Measurements from ENCODE around the gene PRKAR2B. TPM values are rescaled to one million over a fixed set of nuclear protein-coding genes. Genes with fewer than 3 reads are reported as not detected.
"Not testable (repeated sequence)": the region's sequence is repeated elsewhere in the genome, so short reads cannot be mapped to it uniquely, and the experiment has no call there.

PRKAR2B gene
- total RNA-seq, 1 donor from 2014 or later: 1.0 TPM

DNA sequence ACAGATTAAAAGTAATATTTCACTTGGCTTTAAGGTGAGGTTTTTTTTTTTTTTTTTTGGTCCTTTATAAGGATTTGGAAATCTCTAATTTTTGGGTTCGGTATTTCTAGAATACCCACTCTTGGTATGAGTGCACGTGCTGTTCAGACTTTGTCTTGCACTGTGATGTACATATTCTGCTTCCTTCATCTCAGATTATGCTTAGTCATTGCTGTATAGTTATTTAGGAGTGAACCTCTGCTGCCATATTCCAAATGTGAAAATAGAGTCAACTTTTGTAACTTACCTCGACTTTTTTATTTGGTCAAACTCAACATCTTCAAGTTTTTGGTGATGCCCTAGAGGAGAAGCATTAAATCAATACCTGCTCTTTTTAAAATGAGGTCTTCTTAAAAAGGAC lies 84.2 kb downstream of the PRKAR2B start:
- Mint-ChIP-seq H3K36me3 (ENCODE audit: low read depth) (no peaks in the 10 kb centered on the region), H3K27me3 (ENCODE audit: insufficient read depth) (no peaks in the 10 kb centered on the region), H3K4me3 (no peak overlapping the region)

DNA sequence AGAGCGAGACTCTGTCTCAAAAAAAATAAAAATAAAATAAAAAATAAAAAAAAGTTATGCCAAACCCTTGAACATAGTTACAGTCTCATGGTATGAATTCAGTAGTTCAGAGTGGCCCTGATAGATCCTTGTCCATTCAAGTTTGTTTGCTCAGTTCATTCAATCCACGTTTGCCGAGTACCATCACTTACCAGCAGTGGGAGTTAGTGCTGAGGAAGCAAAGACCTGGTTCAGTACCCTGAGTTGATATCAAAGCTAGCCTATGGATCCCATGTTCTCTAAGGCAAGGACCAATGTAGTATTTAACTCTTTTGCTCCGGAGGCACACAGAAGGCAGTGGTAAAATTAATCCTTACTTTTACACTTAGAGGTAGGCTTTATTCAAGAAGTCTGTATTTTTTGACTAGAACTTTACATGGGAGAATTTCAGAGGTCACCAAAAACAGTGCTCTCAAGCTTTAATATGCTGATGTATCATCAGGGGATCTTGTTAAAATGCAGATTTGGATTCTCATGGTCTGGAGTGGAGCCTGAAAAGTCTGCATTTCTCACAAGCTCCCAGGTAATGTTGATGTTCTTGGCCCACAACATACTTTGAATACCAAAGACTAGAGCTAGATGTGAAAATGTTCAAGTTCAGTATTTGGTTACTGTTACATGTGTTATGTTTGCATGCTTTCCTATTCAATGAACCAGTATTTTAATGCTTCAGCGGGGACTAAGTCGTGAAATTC lies 86.1 kb downstream of the PRKAR2B start:
- intact Hi-C loops (cut with micrococcal nuclease): no loop called here
- H3K9me3 Mint-ChIP-seq: no peaks in the 10 kb centered on the region
- peaks cover 14% of the 10 kb centered on the region for H3K4me1 Mint-ChIP-seq (ENCODE audit: low read depth)
- H3K4me3 Mint-ChIP-seq: no peak overlapping the region
- H3K36me3 Mint-ChIP-seq (ENCODE audit: low read depth): no peaks in the 10 kb centered on the region
- H3K27ac Mint-ChIP-seq: no peak overlapping the region
- peaks cover 10% of the 10 kb centered on the region for H3K27me3 Mint-ChIP-seq (ENCODE audit: insufficient read depth)
- no peak for DNase-seq (ENCODE audit: low spot score)

More for the DNA sequence above, 84.2 kb downstream of the PRKAR2B start:
- DNase-seq (ENCODE audit: low spot score): no peak
- intact Hi-C loops (cut with micrococcal nuclease): no loop called here
- Mint-ChIP-seq H3K27ac (no peak overlapping the region), H3K4me1 (ENCODE audit: low read depth) (peaks cover 22% of the 10 kb centered on the region), H3K9me3 (no peaks in the 10 kb centered on the region)

DNA sequence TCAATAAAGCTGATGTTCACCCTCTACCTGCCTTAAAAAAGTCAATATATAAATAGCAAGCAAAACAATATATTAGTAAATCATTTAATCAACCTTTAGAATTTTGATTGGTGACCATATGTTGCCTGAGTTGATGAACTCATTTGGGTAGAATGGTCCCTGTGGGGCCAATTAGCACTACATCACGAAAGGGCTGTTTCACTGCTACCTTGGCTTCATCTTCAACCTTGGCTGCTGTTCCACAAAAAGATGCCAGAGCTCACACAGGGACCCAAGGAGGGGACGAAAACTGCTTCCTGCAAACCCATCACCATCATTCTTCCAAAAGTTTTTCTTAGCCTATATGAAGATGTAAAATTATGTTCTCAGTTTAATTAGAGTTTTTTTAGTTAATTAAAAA lies 88.9 kb downstream of the PRKAR2B start:
- H3K27me3 Mint-ChIP-seq (ENCODE audit: insufficient read depth): peaks cover 25% of the 10 kb centered on the region
- H3K27ac Mint-ChIP-seq: no peak overlapping the region
- no peaks in the 10 kb centered on the region for H3K4me1 Mint-ChIP-seq (ENCODE audit: low read depth)
- no peak overlapping the region for H3K4me3 Mint-ChIP-seq
- no peaks in the 10 kb centered on the region for H3K9me3 Mint-ChIP-seq
- DNase-seq (ENCODE audit: low spot score): no peak
- H3K36me3 Mint-ChIP-seq (ENCODE audit: low read depth): no peaks in the 10 kb centered on the region
- intact Hi-C loops (cut with micrococcal nuclease): no loop called here

GRCh38 chr7:107138696-107139420 lies 94.4 kb downstream of the PRKAR2B start:
- no peaks in the 10 kb centered on the region for H3K36me3 Mint-ChIP-seq (ENCODE audit: low read depth)
- no peak for DNase-seq (ENCODE audit: low spot score)
- H3K4me1 Mint-ChIP-seq (ENCODE audit: low read depth): no peaks in the 10 kb centered on the region
- H3K27ac Mint-ChIP-seq: no peak overlapping the region
- H3K27me3 Mint-ChIP-seq (ENCODE audit: insufficient read depth): peaks cover 33% of the 10 kb centered on the region
- no peaks in the 10 kb centered on the region for H3K9me3 Mint-ChIP-seq
- intact Hi-C loops (cut with micrococcal nuclease): no loop called here
- H3K4me3 Mint-ChIP-seq: no peak overlapping the region

DNA sequence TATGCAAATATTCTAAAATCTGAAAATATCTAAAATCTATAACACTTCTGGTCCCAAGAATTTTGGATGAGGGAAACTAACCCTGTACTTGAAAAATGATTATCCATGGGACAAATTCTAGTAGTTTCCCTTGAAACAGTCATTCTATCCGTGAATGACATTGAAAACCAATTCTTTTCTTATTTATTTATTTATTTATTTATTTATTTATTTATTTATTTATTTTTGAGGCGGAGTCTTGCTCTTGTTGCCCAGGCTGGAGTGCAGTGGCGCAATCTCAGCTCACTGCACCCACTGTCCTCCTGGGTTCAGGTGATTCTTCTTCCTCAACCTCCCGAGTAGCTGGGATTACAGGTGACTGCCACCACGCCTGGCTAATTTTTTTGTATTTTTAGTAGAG lies 99.4 kb downstream of the PRKAR2B start:
- intact Hi-C loops (cut with micrococcal nuclease); H3K4me1 Mint-ChIP-seq (ENCODE audit: low read depth); H3K9me3 Mint-ChIP-seq; H3K4me3 Mint-ChIP-seq; H3K36me3 Mint-ChIP-seq (ENCODE audit: low read depth); H3K27ac Mint-ChIP-seq; DNase-seq (ENCODE audit: low spot score): not testable (repeated sequence)
- H3K27me3 Mint-ChIP-seq (ENCODE audit: insufficient read depth): peaks cover 12% of the 10 kb centered on the region

- no peaks in the 10 kb centered on the region for H3K4me1 Mint-ChIP-seq (ENCODE audit: low read depth)
- H3K27me3 Mint-ChIP-seq (ENCODE audit: insufficient read depth): peaks cover 5% of the 10 kb centered on the region
- intact Hi-C loops (cut with micrococcal nuclease): loop anchor here (5.0 kb wide), 2 partner anchors 732 to 1002 kb away; no protein-coding TSS in a partner anchor
- H3K4me3 Mint-ChIP-seq: no peak overlapping the region
- DNase-seq (ENCODE audit: low spot score): no peak
- H3K27ac Mint-ChIP-seq: no peak overlapping the region
- H3K9me3 Mint-ChIP-seq: no peaks in the 10 kb centered on the region
- H3K36me3 Mint-ChIP-seq (ENCODE audit: low read depth): no peaks in the 10 kb centered on the region
Measured at GRCh38 chr7:107145067-107145838, 100.7 kb downstream of the PRKAR2B start.

DNA sequence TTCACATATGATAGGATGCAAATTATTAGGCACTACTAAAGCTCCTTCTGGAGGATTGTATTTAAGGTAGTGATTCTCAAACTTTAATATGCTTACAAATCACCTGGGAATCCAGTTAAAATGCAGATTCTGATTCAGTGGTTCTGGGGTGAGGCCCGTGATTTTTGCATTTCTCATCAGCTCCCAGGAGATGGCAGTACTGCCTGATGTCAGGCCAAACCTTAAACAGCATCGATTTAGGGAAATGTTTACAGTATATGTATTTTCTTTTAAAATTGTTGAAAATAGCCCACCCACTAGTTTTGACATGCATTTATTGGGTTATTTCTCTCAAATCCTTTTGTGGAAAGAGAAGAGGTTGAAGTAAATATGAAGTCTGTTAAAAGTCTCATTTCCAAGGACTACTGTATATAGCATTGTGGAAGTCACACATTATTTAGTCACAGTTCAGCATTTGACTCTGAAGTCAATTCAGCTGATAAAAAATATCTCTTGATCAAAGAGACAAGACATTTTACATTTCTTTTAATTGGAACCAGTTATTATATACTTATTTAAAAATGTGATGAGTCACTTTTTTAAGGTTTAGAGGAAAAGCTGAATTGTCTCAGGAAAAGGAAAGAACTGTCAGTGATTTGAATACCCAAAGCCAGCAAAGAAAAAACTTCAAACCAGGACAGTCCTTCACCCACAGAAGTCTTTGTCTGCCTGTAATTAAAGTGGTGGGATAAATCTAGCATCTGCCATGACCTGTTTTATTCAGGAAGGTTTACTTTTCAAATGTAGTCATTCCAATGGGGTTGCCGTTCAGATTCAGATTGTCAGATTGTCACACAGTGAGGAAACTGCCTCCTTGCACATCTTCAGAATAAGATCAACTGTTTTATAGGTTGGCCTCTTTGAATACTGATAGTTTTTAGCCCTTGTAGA lies 103.2 kb downstream of the PRKAR2B start:
- no peak overlapping the region for H3K4me3 Mint-ChIP-seq
- no peaks in the 10 kb centered on the region for H3K9me3 Mint-ChIP-seq
- no peaks in the 10 kb centered on the region for H3K4me1 Mint-ChIP-seq (ENCODE audit: low read depth)
- intact Hi-C loops (cut with micrococcal nuclease): loop anchor here (1.0 to 5.0 kb wide), 4 partner anchors 354 to 1000 kb away; no protein-coding TSS in a partner anchor
- H3K36me3 Mint-ChIP-seq (ENCODE audit: low read depth): no peaks in the 10 kb centered on the region
- DNase-seq (ENCODE audit: low spot score): no peak
- peaks cover 5% of the 10 kb centered on the region for H3K27me3 Mint-ChIP-seq (ENCODE audit: insufficient read depth)
- H3K27ac Mint-ChIP-seq: no peak overlapping the region

- peaks cover 5% of the 10 kb centered on the region for H3K27me3 Mint-ChIP-seq (ENCODE audit: insufficient read depth)
- no peaks in the 10 kb centered on the region for H3K9me3 Mint-ChIP-seq
- no peak overlapping the region for H3K4me3 Mint-ChIP-seq
- DNase-seq (ENCODE audit: low spot score): no peak
- H3K36me3 Mint-ChIP-seq (ENCODE audit: low read depth): no peaks in the 10 kb centered on the region
- no peak overlapping the region for H3K27ac Mint-ChIP-seq
- no peaks in the 10 kb centered on the region for H3K4me1 Mint-ChIP-seq (ENCODE audit: low read depth)
- intact Hi-C loops (cut with micrococcal nuclease): loop anchor here (5.0 kb wide), 2 partner anchors 729 to 999 kb away; no protein-coding TSS in a partner anchor
Measured at GRCh38 chr7:107148721-107149120, 104.2 kb downstream of the PRKAR2B start.

DNA sequence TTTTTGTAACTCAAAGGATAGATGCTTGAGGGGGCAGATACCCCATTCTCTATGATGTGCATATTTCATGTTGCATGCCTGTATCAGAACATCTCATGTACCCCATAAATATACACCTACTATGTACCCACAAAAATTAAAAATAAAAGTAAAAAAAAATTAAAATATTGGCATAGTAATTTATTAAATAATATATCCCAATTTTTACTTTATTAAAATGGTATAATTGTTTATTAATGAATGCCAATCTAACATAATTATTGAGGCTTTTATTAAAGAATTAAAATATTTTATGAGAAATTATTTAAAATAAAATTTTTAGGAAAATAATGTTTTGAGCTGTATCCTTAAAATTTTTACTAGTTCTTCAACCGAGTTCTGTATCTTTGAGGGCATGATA lies 105.4 kb downstream of the PRKAR2B start:
- no peaks in the 10 kb centered on the region for H3K36me3 Mint-ChIP-seq (ENCODE audit: low read depth)
- no peaks in the 10 kb centered on the region for H3K9me3 Mint-ChIP-seq
- intact Hi-C loops (cut with micrococcal nuclease): loop anchor here (1.0 to 10.0 kb wide), 7 partner anchors 17 to 997 kb away; no protein-coding TSS in a partner anchor
- H3K4me3 Mint-ChIP-seq: no peak overlapping the region
- H3K27ac Mint-ChIP-seq: no peak overlapping the region
- peaks cover 5% of the 10 kb centered on the region for H3K27me3 Mint-ChIP-seq (ENCODE audit: insufficient read depth)
- no peak for DNase-seq (ENCODE audit: low spot score)
- no peaks in the 10 kb centered on the region for H3K4me1 Mint-ChIP-seq (ENCODE audit: low read depth)

DNA sequence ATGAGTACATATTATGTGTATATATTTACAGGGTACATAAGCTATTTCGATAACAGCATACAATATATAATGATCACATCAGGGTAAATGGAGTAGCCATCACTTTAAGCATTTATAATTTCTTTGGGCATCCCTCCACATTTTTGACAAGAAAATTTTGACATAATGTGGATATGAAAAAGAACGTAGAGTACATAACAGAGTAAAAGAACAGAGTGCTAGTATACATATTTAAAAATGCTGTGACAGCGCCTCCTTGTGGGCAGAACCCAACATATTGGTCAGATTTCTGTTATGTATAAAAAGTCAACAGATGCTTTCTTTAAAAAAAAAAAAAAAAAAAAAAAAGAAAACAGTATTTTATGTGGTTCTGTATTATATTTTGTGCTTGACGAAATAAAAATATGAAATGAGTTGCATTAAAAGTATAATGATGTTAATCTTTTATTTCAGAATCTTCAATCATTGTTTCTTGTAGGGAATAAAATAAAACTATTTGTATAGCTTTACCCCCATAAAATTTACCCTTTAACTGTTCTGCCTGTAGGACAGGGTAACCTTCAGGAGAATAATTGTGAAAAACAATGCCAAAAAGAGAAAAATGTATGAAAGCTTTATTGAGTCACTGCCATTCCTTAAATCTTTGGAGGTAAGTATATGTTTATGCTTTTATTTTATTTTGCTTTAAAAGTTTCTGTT lies 106.0 kb downstream of the PRKAR2B start:
- no peak overlapping the region for H3K27ac Mint-ChIP-seq
- H3K9me3 Mint-ChIP-seq: no peaks in the 10 kb centered on the region
- intact Hi-C loops (cut with micrococcal nuclease): loop anchor here (1.0 to 10.0 kb wide), 5 partner anchors 17 to 976 kb away; no protein-coding TSS in a partner anchor
- no peaks in the 10 kb centered on the region for H3K36me3 Mint-ChIP-seq (ENCODE audit: low read depth)
- no peak overlapping the region for H3K4me3 Mint-ChIP-seq
- peak; percentile 57 for DNase-seq (ENCODE audit: low spot score)
- H3K4me1 Mint-ChIP-seq (ENCODE audit: low read depth): no peaks in the 10 kb centered on the region
- H3K27me3 Mint-ChIP-seq (ENCODE audit: insufficient read depth): peaks cover 5% of the 10 kb centered on the region

- peaks cover 5% of the 10 kb centered on the region for H3K27me3 Mint-ChIP-seq (ENCODE audit: insufficient read depth)
- intact Hi-C loops (cut with micrococcal nuclease): loop anchor here (5.0 to 10.0 kb wide), 2 partner anchors 609 to 977 kb away; no protein-coding TSS in a partner anchor
- H3K36me3 Mint-ChIP-seq (ENCODE audit: low read depth): no peaks in the 10 kb centered on the region
- DNase-seq (ENCODE audit: low spot score): no peak
- no peak overlapping the region for H3K27ac Mint-ChIP-seq
- H3K9me3 Mint-ChIP-seq: no peaks in the 10 kb centered on the region
- H3K4me3 Mint-ChIP-seq: no peak overlapping the region
- no peaks in the 10 kb centered on the region for H3K4me1 Mint-ChIP-seq (ENCODE audit: low read depth)
Measured at GRCh38 chr7:107151538-107151937, 107.0 kb downstream of the PRKAR2B start.

Measured in activated T-helper 1 cell treated with anti-CD3 and anti-CD28 coated beads, Interleukin-12 subunit alpha, Interleukin-12 subunit beta, Interleukin-2, Interleukin-4 antibody, amounts not matched to agents 30 ng/mL and 10 ng/mL and 1 ng/mL, durations not matched to agents 14 hours and 24 hours and 36 hours (primary cell).